Activated CD8-positive, alpha-beta memory T cell treated with anti-CD3 and anti-CD28 coated beads, Interleukin-2, amount 50 U/mL, for 24 hours (primary cell): ENCODE measurements around the gene PSMD14.
"Not testable (repeated sequence)": the region's sequence is repeated elsewhere in the genome, so short reads cannot be mapped to it uniquely, and the experiment has no call there.

Experiments
- DNase-seq: peaks from one replicate; pipeline ENCODE4 v3.0.0-alpha.2; 2020; ENCODE audit errors: extremely low read depth

PSMD14 gene

GRCh38 chr2:161337247-161337646 is 29.0 kb downstream of the PSMD14 start:
- DNase-seq, result no peak

GRCh38 chr2:161339532-161339931 is 31.3 kb downstream of the PSMD14 start:
- DNase-seq, result not testable (repeated sequence)

DNA sequence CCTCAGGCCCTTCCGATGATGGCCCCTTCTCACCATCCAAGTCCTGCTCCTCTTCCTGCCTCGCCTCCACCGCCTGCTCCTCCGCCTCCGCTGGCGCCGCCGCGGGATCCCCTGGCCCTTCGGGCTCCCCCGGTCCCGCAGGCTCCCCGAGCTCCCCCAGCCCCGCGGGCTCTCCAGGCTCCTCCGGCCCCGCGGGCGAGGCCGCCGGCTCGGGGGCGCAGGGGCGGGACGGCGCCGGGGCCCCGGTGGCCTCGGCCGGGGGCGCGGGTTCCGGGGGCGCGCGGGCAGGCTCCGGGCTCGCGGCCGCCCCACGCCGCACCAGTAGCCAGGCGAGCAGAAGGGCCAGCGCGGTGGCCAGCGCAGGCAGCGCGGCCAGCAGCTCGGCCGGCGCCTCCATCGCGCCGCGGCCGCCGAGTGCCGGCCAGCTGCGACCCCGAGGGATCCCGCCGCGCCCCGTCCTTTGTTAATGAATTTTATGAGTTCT is 32.7 kb downstream of the PSMD14 start:
- DNase-seq, result not testable (repeated sequence)

GRCh38 chr2:161343235-161343634 is 35.0 kb downstream of the PSMD14 start:
- no peak for DNase-seq

DNA sequence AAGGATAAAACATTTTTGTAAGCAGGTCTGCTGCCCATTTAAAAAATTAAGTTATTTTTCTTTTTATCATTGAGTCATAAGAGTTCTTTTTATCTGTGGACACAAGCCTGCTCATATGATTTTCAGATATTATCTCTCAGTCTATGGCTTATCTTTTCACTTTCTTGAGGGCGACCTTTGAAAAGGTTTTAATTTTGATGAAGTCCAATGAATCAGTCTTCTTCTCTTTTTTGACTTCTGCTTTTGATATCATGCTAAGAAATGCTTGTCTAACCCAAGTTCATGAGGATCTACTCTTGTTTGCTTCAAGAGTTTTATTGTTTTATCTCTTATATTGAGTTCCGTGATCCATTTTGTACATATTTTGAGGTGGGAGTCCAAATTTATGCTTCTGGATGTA is 36.5 kb downstream of the PSMD14 start:
- DNase-seq, result no peak

- DNase-seq, result no peak
Observed at GRCh38 chr2:161351678-161352077, 43.5 kb downstream of the PSMD14 start.

DNA sequence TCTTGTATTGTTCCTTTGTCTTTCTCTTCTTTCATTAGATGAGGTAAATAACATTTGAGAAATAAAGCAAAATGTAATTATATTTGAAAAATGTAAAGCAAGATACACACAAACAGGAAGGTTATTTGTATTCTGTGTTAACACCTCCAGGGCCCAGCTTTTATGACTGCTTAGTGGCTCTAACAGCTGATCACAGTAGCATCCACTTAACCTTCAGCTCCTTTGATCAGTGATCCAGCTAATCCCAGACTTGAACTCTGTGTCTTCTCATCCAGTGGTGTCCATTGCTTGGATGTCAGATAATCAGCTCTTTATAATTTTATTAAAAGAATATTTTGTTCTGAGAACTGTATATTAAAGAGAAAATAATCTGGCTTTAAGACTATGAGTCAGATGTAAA is 44.5 kb downstream of the PSMD14 start:
- no peak for DNase-seq

GRCh38 chr2:161353543-161353942 is 45.3 kb downstream of the PSMD14 start:
- DNase-seq, result no peak

GRCh38 chr2:161354106-161354505 is 45.9 kb downstream of the PSMD14 start:
- DNase-seq, result no peak

- no peak for DNase-seq
Observed at GRCh38 chr2:161355106-161355505, 46.9 kb downstream of the PSMD14 start.

DNA sequence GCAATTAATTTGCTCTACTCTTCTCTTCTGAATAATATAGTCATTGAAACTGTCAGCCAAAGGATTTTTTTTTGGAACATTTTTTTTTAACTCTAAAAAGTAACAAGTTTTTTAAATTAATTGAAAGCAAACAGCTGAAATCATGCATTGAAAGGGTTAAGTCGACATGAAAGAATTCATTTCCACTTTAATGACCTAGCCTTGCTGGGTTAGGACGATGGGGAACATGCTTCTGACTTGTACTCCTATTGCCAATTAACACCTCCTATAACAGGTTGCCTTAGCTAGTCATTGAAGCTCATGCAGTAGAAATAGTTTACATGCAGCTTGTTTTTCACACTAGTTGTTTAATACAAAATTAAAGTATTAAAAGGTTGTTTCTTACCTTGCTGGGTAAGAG is 47.8 kb downstream of the PSMD14 start:
- no peak for DNase-seq

DNA sequence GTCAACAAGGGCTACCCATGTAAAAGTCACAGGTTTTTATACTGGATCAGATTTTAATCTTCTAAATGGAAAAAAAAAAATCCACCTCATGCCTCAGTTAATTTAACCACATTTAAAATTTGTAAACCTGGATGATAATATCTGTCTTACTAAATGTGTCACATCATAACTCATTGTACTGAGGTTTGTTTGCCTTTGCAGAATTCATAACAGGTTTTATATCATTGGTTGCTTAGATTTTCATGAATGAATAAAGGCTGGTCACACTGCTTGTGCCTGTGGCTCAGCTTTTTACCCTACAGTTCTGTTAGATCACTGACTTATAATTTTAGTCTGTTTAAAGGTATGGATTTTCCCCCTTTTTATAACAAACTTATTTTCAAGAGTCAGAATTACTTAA is 48.9 kb downstream of the PSMD14 start:
- no peak for DNase-seq

GRCh38 chr2:161358838-161359237 is 50.6 kb downstream of the PSMD14 start:
- DNase-seq, result no peak

DNA sequence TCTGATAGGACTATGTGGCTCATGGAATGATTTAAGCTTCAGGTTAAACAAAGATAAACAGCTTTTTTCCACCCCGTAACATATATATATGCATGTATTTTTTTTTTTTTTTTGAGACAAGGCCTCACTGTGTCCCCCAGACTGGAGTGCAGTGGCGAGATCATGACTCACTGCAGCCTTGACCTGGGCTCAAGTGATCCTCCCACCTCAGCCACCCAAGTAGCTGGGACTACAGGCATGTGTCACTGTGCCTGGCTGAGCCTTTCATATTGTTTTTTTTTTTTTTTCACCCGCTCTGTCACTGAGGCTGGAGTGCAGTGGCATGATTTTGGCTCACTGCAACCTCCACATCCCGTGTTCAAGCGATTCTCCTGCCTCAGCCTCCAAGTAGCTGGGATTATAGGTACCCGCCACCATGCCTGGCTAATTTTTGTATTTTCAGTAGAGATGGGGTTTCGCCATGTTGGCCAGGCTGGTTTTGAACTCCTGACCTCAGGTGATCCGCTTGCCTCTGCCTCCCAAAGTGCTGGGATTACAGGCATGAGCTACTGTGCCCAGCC is 52.0 kb downstream of the PSMD14 start:
- DNase-seq, result not testable (repeated sequence)

- no peak for DNase-seq
Observed at GRCh38 chr2:161362568-161363166, 54.4 kb downstream of the PSMD14 start.

DNA sequence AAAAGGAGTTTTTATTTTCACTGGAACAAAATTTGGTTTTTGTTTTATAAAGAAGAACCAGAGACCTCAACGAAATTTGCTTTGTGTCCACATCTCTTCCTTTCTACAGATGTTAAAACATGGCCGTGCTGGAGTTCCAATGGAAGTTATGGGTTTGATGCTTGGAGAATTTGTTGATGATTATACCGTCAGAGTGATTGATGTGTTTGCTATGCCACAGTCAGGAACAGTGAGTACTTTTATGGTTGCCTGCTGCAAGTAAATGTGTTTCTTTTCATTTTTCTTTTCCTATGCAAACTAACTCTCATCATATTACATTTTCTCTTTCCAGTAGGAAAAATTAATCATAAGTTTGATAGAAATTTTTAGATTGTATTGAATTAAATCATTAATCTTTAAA is 59.5 kb downstream of the PSMD14 start:
- no peak for DNase-seq

DNA sequence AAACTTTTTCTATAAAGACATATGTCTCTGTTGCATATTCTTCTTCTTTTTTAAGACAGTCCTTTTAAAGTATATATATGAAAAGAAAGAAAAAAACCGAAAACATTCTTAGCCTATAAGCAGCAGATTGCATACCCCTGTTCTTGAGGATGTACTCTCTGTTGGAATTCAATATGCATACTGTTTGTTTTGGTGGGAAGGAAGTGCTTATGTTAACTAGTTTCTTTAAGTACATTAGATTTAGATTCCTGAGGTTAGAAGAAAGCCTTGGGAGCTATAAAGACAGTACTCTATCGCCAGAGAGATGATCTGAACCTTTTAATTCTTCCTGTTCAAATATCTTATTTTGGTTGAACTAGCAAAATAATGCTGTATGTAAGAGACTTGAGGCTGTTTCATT is 61.1 kb downstream of the PSMD14 start:
- DNase-seq, result no peak

DNA sequence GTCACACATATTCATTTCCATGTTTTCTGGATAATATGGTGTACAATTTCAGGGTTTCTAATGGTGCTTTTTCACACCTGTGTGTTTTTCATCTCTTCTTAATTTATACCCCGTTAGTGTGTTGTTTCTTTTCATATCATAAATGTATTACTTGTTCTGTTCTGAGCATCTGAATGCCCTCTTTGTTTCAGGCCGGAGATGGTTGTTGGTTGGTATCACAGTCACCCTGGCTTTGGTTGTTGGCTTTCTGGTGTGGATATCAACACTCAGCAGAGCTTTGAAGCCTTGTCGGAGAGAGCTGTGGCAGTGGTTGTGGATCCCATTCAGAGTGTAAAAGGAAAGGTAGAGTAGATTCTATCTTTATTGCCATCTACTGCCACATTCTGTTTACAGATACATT is 62.8 kb downstream of the PSMD14 start:
- no peak for DNase-seq

- DNase-seq, result no peak
Observed at GRCh38 chr2:161371869-161372268, 63.6 kb downstream of the PSMD14 start.

DNA sequence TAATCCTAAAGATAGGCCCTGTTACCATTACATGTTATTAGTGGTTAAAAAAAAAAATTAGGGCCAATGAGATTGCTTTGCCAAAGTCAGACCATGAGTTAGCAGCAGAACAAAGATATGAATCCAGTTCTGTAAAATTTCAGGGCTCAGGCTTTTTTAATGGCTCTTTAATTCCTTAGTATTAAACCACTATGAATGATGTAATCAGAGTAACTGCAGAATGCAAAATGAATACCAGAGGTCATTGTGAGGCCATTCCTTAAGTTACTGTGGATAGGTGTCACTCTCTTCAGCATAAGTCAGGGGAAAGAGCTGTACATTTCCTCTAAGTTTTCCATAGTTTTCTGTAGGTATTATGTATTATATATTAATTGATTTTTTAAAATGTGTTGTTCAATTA is 65.7 kb downstream of the PSMD14 start:
- DNase-seq, result no peak

DNA sequence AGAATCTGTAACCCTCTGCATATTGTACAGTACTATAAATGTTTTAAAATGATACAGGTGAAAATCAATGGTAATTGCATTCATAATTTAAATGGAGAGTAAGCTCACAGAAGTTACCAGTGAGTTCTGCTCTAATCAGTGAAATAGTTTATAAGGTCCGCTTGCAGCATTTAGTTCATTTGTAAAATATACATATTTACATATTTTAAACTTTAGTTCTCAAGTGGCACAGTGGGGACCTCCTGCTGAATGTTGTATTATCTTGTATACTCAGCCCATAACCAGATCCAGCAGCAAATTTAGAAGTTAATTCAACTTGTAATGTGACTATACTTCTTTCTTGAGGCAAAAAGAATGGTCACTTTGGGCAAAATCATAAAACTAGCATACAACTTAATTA is 66.2 kb downstream of the PSMD14 start:
- no peak for DNase-seq

GRCh38 chr2:161379740-161380139 is 71.5 kb downstream of the PSMD14 start:
- DNase-seq, result no peak

DNA sequence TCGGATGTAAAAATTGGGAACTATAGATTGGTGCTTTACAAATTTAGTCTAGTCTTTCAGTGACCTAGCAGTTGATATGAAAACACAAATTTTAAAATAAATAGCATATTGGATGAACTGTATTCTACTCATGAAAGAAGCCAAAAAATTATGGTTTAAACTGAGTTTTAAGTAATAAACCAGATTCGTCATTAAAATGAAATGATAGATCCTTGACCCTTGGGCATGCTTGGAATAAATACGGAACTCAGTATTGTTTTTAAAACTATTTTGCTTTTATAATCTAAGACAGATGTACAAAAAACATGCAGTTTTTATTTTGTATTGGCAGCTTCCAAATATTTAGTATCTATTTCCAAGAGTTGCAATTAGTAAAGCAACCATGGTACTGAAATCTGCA is 73.3 kb downstream of the PSMD14 start:
- DNase-seq, result no peak

DNA sequence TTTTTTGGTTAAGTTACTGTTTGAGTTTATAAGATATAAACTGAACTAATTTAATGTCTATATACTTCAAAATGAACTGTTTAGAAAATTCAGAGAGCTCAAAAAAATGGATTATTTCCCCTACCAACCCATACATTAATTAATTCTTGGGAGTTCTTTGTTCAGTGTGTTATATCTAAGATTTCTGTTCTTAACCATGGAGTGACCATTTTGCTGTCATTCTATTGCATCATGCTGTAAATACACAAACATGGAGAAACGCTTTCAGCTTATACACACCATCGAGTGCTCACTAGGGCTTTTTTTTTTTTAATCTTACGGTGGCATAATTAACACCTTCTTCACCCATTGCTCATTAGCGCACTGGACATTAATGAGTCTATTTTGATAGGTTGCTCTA is 74.5 kb downstream of the PSMD14 start:
- DNase-seq, result no peak
